Naive B cell (primary cell): ENCODE data around the gene HOXB7. TPM values are rescaled to one million over a fixed set of nuclear protein-coding genes. Genes with fewer than 3 reads are reported as not detected.
A peak's percentile ranks its signal among the peaks of the same experiment; 100 is the strongest.

Experiments
- ATAC-seq, 2 donors: fragments of 150-1000 bp; cut with Tn5 transposase; 2 replicates each; pipeline ENCODE4 v1.10.0; 2021; ENCODE audit warnings: low read depth in 2 of 2, mild to moderate bottlenecking in 2 of 2, moderate library complexity in 2 of 2
- DNase-seq: peaks from one replicate; pipeline ENCODE4 v3.0.0; 2022
- H3K27ac Mint-ChIP-seq, 6 donors: one replicate each; pipeline ENCODE4 v1.8.0; 2020 to 2022; ENCODE audit warnings: mild to moderate bottlenecking in 6 of 6, mixed read lengths in 6 of 6, moderate library complexity in 5 of 6, inconsistent platforms in 2 of 6
- H3K27me3 Mint-ChIP-seq, 3 donors: one replicate each; pipeline ENCODE4 v1.8.0; 2021 to 2022; ENCODE audit warnings: mixed read lengths in 3 of 3, mild to moderate bottlenecking in 1 of 3
- H3K36me3 Mint-ChIP-seq, 2 donors: one replicate each; pipeline ENCODE4 v1.8.0; 2020 to 2022; ENCODE audit warnings: mixed read lengths in 2 of 2, inconsistent platforms in 1 of 2, mild to moderate bottlenecking in 1 of 2
- H3K4me1 Mint-ChIP-seq, 3 donors: one replicate each; pipeline ENCODE4 v1.8.0; 2020 to 2022; ENCODE audit warnings: mixed read lengths in 3 of 3, inconsistent platforms in 1 of 3, mild to moderate bottlenecking in 1 of 3, moderate library complexity in 1 of 3
- H3K4me3 Mint-ChIP-seq, 8 donors: one replicate each; pipeline ENCODE4 v1.8.0; 2020 to 2022; ENCODE audit warnings: mild to moderate bottlenecking in 8 of 8, mixed read lengths in 8 of 8, moderate library complexity in 8 of 8, inconsistent platforms in 2 of 8
- H3K9me3 Mint-ChIP-seq, 7 donors: one replicate each; pipeline ENCODE4 v1.8.0; 2020 to 2022; ENCODE audit warnings: mixed read lengths in 7 of 7, mild to moderate bottlenecking in 5 of 7, inconsistent platforms in 2 of 7, moderate library complexity in 1 of 7
- polyA plus RNA-seq, 6 donors: library from polyadenylated mRNA; unstranded; fragments of 300-500 nt; fragmentation: Illumina TruSeq; gene quantifications; one replicate each; pipeline ENCODE4 v1.2.3, GENCODE V29; 2021; ENCODE audit warnings: low read depth in 6 of 6

Gene HOXB7
- polyA plus RNA-seq, 6 donors from 2014 or later, result 0.24 to 0.58 TPM; not detected in 4

DNA sequence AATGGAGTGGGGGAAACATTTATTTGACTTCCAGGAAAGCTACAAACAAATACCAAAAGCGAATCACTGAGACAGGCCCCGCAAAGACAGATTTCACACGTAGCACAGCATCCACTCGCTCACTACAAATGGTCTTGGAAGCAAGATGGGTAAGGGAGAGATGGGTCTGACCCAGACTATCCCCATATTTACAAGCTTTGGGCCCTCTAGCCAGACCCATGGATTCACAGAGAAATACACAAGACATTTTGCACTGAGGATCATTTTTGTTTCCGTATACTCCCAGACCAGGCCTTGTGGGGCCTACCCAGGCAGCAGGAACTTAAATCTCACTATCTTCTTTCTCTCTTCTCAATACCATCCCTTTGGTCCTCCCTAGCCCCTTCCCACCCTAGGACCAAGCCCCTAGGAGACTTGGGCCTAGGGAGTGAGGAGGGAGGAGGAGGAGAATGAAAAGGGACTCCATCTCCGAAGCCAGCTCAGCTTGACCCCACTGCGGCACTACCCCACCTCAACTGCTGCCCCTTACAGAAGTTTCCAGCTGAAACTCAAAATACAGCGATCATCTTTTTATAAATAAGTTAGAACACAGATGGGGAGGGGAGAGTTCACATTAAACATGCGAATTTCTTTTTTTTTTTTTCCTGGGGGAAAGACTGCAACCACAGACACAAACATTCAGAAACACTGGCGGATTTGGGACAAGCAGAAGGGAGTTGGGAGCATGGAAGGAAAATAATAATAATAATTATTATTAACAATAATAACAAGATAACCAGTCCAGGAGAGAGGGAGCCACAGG lies 19.4 kb downstream of the HOXB7 start:
- Mint-ChIP-seq H3K27ac (peak overlapping the region in 2 of 6 donors; percentile 3 to 87), H3K4me1 (peaks cover 40 to 53% (median 48%) of the 10 kb centered on the region in 3 donors), H3K27me3 (peaks cover 79 to 97% (median 94%) of the 10 kb centered on the region in 3 donors), H3K9me3 (no peaks in the 10 kb centered on the region), H3K4me3 (peak overlapping the region in 5 of 8 donors; percentile 9 to 82 (median 42)), H3K36me3 (peaks cover 0 to 5% of the 10 kb centered on the region in 2 donors)
- ATAC-seq (no peak), DNase-seq (no peak)

DNA sequence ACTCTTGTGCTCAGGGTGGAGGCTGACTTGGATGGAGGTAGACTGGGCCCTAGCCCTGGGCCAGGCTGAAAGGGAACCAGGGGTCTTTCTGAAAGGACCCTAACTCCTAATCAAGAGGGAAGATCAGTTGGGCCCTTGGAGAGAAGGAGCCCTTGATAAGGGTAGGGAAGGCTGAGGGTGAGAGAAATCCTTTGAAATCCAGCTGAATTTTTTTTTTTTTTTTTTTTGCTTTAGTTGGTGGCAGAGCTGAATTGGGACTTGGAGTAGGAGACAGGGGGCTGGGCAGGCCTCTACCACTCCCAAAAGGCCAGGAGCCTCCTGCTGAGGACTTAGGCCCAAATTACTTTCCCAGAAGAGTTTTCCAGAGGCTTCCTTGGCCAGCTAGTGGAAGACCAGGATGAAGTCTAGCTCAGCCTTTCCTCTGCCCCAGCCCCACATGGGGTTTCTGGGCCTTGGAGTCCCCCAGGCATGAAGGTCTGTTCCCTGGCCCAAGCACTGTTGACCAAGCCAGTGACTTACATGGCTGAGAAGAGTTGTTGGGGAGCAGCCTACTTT lies 20.1 kb downstream of the HOXB7 start:
- Mint-ChIP-seq H3K27ac (peak overlapping the region in 1 of 6 donors; percentile 87), H3K27me3 (peaks cover 78 to 97% (median 94%) of the 10 kb centered on the region in 3 donors), H3K36me3 (no peaks in the 10 kb centered on the region), H3K4me3 (peak overlapping the region in 4 of 8 donors; percentile 25 to 82 (median 64)), H3K9me3 (no peaks in the 10 kb centered on the region), H3K4me1 (peaks cover 44 to 53% (median 50%) of the 10 kb centered on the region in 3 donors)
- DNase-seq, result no peak
- ATAC-seq, result no peak

DNA sequence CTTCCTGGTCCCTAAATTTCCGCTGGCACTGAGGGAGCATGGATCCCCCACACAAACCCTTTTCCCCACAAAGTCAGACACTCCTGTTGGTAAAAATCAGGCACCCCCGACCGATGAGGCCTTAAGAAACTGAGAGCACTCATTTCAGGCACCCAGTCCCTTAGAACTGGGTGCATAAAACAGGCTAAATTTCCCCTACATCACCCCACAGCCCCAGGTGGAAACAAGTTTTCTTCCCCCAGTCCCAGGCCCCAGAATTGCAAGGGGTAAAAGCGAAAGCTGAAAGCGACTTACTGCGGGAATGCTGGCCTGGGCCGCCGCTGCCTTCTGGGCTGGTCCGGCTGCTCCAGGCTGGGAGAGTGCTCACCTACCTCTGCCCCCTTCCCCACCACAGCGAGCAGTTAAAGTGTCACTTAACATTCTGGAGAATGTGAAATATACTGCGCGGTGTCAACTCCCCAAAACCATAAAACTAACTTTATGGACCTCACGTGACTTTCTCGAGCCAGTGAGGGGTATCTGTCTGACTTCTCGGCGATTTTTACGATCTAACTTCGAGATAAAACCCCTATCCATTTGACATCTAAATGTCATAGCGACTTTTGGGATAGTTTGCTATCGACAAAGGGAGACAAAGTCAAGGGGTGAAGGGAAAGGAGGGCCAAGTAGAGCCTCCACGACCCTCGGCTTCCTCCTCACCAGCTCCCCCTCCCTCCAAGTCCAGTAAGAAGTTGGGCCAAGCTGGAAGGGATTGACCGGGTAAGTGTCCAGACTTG lies 20.8 kb downstream of the HOXB7 start, which contains the start of gene HOXB3:
Gene HOXB3, minus strand, starts transcription at position 411 of the 776 bp plus-strand sequence. CDS start 37,767 bp downstream, outside the sequence.
- no peak for ATAC-seq
- Mint-ChIP-seq H3K27me3 (peaks cover 80 to 97% (median 94%) of the 10 kb centered on the region in 3 donors), H3K4me1 (peaks cover 50 to 56% (median 54%) of the 10 kb centered on the region in 3 donors), H3K9me3 (no peaks in the 10 kb centered on the region), H3K27ac (peak within 1 kb of the TSS in 2 of 6 donors; percentile 59 to 87), H3K4me3 (peak within 1 kb of the TSS; percentile 44 to 89 (median 70)), H3K36me3 (no peaks in the 10 kb centered on the region)
- DNase-seq, result no peak

DNA sequence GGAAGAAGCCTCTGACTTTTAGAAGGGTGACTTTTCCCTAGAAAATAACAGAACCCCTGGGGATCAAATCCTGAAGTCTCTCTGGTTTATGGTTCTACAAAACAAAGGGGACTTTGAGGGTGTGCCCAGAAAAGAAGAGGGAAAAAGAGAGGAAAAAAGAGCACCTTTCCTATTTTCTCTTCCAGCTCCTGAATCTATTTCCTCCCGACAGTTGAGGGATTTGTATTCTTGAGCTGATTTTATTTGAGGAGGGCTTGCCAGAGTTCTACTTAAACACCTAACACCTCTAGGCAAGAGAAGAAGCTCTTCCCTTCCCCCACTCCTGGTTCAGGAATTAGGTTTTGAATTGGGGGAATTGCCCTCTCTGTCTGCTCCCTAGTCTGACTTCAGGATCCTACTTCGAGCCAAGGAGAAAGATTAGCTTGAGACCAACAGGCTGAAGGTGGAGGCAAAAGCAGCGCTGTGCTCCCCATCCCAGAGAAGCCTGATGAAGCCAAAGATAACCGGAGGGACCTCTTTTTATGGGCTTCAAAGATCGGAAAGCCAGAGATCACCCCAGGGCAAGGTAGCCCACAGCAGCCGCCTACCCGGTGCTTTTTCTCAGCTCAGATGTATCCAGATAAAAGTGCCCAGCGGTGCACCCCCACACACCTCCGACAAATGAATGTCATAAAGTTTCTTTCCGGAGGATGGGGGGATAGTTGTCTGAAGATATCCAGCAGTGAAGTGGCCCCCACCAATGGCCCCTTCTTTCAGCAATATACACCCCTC lies 21.6 kb downstream of the HOXB7 start:
- H3K9me3 Mint-ChIP-seq, result no peaks in the 10 kb centered on the region
- no peak overlapping the region for H3K27ac Mint-ChIP-seq
- ATAC-seq, result no peak
- no peak for DNase-seq
- peak overlapping the region in 7 of 8 donors; percentile 44 to 89 (median 69) for H3K4me3 Mint-ChIP-seq
- peaks cover 53 to 61% (median 58%) of the 10 kb centered on the region in 3 donors for H3K4me1 Mint-ChIP-seq
- H3K36me3 Mint-ChIP-seq, result no peaks in the 10 kb centered on the region
- peaks cover 80 to 99% (median 99%) of the 10 kb centered on the region in 3 donors for H3K27me3 Mint-ChIP-seq

DNA sequence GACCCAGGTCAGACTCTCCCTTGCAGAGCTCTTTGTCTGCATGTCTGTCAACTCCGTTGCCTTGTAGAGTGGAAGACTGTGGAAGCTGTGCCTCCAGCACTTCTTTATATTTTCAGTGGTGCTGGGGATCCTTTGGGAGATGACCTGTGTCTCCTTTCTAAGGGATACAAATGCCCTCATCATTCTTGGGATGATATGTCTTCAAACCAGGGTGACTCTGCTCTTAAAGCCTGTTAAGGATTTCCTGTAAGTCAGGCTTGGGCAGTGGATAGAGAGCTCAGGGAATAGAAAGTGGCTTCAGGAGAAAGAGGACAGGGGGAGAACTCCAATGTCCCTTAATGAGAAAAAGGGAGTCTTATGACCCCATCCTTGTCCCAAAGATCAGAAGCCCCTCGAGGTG lies 22.3 kb downstream of the HOXB7 start:
- peak overlapping the region in 3 of 8 donors; percentile 7 to 43 (median 37) for H3K4me3 Mint-ChIP-seq

DNA sequence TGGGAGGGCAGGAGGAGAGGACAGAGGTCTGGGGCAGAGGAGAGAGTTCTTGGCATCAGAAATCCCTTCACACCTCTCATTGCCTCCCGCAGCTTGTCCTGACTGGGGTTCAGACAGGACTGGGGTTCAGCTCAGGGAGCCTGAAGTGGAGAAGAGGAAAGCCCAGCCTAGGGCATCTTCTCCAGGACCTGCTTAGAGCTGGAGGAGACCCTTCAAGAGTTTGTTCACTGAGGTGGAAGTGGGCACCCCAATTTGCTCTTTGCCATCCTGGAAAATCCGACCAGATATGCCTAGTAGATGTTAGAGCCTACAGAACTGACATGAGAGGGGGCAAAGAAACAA lies 22.8 kb downstream of the HOXB7 start:
- H3K36me3 Mint-ChIP-seq, result no peaks in the 10 kb centered on the region
- peak overlapping the region in 2 of 8 donors; percentile 10 to 23 for H3K4me3 Mint-ChIP-seq
- H3K27ac Mint-ChIP-seq, result peak overlapping the region in 1 of 6 donors; percentile 30
- DNase-seq (no peak), ATAC-seq (no peak)
- no peaks in the 10 kb centered on the region for H3K9me3 Mint-ChIP-seq
- peaks cover 80 to 100% (median 99%) of the 10 kb centered on the region in 3 donors for H3K27me3 Mint-ChIP-seq
- H3K4me1 Mint-ChIP-seq, result peaks cover 47 to 55% (median 47%) of the 10 kb centered on the region in 3 donors

More for the DNA sequence above, 22.3 kb downstream of the HOXB7 start:
- ATAC-seq (no peak), DNase-seq (no peak)
- peak overlapping the region in 1 of 6 donors; percentile 30 for H3K27ac Mint-ChIP-seq
- no peaks in the 10 kb centered on the region for H3K9me3 Mint-ChIP-seq
- peaks cover 49 to 54% (median 51%) of the 10 kb centered on the region in 3 donors for H3K4me1 Mint-ChIP-seq
- H3K36me3 Mint-ChIP-seq, result no peaks in the 10 kb centered on the region
- peaks cover 81 to 100% (median 99%) of the 10 kb centered on the region in 3 donors for H3K27me3 Mint-ChIP-seq

DNA sequence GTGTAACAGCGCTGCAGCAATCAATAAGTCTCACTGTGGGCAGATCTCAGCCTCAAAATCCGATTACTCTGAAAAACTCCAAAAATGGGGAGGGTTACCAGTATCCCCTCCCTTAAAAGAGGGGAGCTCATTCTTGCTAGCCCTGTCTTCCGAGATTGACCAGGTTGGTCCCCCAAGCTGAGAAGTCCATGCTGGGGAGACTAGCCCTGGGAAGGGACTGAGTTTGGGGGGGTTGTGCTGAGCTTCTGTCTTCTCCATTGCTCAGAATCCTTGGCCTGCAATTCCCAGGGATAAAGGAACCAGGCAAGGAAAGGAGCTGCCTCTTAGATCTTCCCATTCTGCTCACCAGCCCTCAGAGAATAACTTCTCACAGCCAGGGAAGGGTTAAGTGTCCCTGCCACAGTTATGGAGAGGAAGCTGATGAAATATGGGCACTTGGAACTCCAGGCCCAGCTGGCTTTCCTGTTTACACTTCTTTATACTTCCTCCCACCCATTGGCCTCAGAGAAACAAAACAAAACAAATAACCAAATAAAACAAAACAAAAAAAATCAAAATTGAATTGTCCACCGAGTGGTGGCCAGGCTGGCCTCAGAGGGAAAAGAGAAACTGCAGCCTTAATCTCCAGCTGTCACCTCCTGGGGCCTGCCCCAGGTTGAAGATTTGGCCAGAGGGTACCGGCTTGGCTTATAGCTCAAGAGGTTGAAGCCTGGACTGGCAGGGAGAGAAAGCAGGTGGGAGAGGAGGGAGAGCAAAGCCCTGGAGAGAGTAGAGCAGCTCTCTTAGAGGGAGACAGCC lies 23.3 kb downstream of the HOXB7 start:
- Mint-ChIP-seq H3K4me3 (peak overlapping the region in 4 of 8 donors; percentile 23 to 70 (median 60)), H3K36me3 (no peaks in the 10 kb centered on the region), H3K9me3 (no peaks in the 10 kb centered on the region), H3K27me3 (peaks cover 79 to 100% (median 99%) of the 10 kb centered on the region in 3 donors), H3K4me1 (peaks cover 42 to 55% (median 47%) of the 10 kb centered on the region in 3 donors), H3K27ac (peak overlapping the region in 5 of 6 donors; percentile 11 to 79 (median 30))
- DNase-seq, result no peak
- ATAC-seq, result no peak

DNA sequence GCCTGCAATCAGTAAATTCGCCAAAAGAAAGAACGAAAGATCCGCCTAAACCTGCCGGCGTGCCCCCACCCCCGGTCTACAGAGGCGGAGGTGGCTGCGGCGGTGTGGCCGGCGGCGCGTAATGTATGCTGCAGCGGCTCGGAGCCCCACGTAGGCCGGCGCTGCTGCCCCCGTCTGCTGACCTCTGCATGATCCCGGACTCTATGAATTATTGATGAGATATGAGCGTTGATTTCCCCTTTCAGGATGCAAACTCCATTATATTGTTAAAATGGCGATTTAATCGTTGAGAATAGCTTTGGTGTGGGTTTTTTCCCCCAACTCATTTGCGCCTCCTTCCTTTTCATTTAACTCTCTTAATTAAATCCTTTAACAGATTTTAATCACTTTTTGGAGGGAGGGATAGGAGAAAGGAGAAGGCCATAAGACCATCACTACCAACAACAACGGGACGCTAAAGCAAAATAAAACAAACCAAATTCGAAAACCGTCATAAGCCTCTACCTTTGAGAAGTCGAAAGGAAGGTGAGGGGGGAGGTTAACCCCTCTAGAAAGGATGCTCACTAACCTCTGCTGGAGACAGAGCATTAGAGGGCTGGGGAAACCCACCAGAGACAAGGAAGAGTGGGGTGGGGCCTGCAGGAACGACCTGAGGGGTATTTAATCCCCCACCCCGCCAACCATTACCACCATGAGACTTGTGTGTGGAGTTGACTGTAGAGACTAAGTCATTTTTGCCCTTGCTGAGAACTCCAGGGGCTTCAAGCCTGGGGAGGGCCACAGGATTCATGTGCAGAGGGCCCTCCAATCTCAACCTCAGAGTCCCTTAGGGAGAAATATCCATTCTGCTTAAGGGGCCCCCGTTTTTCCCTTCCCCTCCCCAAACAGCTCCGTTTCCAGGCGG lies 24.2 kb downstream of the HOXB7 start:
- Mint-ChIP-seq H3K36me3 (no peaks in the 10 kb centered on the region), H3K27ac (peak overlapping the region in 4 of 6 donors; percentile 41 to 93 (median 76)), H3K4me1 (peaks cover 36 to 56% (median 41%) of the 10 kb centered on the region in 3 donors), H3K9me3 (no peaks in the 10 kb centered on the region), H3K4me3 (peak overlapping the region; percentile 70 to 96 (median 89)), H3K27me3 (peaks cover 75 to 100% (median 97%) of the 10 kb centered on the region in 3 donors)
- ATAC-seq (no peak), DNase-seq (no peak)

DNA sequence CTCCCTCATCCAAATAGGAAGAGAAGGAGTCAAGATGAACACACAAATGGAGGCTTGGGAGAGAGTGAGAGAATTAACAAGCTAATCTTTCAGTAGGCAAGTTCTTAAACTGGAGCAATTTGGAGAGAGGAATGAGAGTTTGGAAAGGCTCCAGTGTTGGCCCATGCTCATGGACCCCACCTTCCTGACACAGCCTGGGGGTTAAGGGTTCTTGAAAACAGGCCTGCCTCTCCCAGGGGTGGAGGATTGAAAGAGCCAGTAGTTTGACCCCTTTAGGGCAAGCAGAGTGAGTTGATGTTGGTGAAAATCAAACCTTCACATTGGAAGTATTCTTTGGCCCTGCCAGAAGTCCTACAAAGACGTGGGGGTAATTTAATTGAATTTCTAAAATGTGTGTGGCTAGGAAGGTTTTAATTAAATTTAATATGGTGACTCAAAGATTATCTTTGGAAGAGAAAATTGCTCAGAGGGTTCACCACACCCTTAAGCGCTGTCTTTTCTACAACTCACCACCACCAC lies 26.5 kb downstream of the HOXB7 start:
- H3K27ac Mint-ChIP-seq, result no peak overlapping the region
- H3K36me3 Mint-ChIP-seq, result no peaks in the 10 kb centered on the region

DNA sequence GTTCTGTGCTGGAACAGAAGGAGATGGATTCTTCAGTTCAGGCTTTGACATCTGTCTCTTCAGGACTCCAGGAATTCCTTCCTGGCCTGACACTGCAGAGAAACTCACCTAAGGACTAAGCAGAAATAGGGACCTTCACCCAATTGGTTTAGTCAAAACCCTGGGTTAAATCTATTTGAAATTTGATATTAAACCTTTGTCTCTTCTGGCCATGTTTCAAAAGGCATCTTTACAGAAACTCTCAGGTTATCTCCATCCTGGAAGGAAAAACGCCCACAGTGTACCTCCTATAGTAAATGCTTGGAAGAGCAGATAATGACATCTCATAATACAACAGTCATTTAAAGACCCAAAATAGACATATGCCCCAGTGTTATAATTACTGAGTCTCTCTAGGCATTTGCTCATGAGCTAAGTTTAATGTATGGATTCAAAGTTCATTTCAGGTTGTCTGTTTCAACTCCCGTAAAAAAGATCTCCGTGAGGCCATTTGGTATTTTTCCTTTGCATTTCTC lies 27.1 kb downstream of the HOXB7 start:
- Mint-ChIP-seq H3K27ac (peak overlapping the region in 1 of 6 donors; percentile 45), H3K4me3 (peak overlapping the region in 3 of 8 donors; percentile 75 to 91 (median 88))

More for the DNA sequence above, 26.5 kb downstream of the HOXB7 start:
- no peak for DNase-seq
- H3K27me3 Mint-ChIP-seq, result peaks cover 75 to 100% (median 97%) of the 10 kb centered on the region in 3 donors
- H3K4me1 Mint-ChIP-seq, result peaks cover 41 to 60% (median 42%) of the 10 kb centered on the region in 3 donors
- peaks cover 0 to 2% (median 0%) of the 10 kb centered on the region in 7 donors for H3K9me3 Mint-ChIP-seq
- no peak for ATAC-seq
- peak overlapping the region in 4 of 8 donors; percentile 9 to 91 (median 56) for H3K4me3 Mint-ChIP-seq

More for the DNA sequence above, 27.1 kb downstream of the HOXB7 start:
- ATAC-seq (no peak), DNase-seq (no peak)
- H3K36me3 Mint-ChIP-seq, result peaks cover 0 to 2% of the 10 kb centered on the region in 2 donors
- H3K4me1 Mint-ChIP-seq, result peaks cover 45 to 64% (median 47%) of the 10 kb centered on the region in 3 donors
- H3K9me3 Mint-ChIP-seq, result peaks cover 0 to 4% (median 0%) of the 10 kb centered on the region in 7 donors
- peaks cover 76 to 100% (median 97%) of the 10 kb centered on the region in 3 donors for H3K27me3 Mint-ChIP-seq
